Measurements from ENCODE around the gene KCNK13.
"Not testable (repeated sequence)": the region's sequence is repeated elsewhere in the genome, so short reads cannot be mapped to it uniquely, and the experiment has no call there.

KCNK13 gene

DNA sequence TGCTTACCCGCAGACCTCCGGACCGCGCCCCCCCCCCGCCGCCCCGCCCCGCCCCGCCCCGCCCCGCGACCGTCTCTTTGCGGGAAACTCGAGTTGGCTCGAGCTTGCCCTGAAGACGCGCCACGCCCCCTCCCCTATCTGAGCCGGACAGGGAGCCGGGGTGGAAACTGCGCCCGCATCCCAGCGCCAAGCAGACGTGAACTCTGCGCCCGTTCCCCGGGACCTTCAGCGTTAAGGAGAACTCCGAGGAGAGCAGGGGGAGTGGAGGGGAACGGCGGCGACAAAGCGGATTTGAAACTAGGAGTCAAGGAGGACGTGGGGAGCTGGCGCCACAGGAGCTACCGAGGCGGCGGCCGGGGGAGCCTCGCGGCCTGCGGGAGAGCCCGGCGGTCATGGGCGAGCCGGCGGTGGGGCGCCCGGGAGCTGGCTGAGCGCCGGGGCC, at the start of gene KCNK13:
Gene KCNK13 (plus strand): TSS at position 310 of the 442 bp plus-strand sequence. CDS start 212 bp downstream, outside the sequence.
- H3K4me1 ChIP-seq (ENCODE audit: control insufficient read depth in 1 of 2, insufficient read depth in 1 of 2, low read depth in 1 of 2, low read length in 1 of 2) = peaks cover 17 to 28% of the 10 kb centered on the region in 2 experiments
- TF ChIP-seq, protein P1, sequence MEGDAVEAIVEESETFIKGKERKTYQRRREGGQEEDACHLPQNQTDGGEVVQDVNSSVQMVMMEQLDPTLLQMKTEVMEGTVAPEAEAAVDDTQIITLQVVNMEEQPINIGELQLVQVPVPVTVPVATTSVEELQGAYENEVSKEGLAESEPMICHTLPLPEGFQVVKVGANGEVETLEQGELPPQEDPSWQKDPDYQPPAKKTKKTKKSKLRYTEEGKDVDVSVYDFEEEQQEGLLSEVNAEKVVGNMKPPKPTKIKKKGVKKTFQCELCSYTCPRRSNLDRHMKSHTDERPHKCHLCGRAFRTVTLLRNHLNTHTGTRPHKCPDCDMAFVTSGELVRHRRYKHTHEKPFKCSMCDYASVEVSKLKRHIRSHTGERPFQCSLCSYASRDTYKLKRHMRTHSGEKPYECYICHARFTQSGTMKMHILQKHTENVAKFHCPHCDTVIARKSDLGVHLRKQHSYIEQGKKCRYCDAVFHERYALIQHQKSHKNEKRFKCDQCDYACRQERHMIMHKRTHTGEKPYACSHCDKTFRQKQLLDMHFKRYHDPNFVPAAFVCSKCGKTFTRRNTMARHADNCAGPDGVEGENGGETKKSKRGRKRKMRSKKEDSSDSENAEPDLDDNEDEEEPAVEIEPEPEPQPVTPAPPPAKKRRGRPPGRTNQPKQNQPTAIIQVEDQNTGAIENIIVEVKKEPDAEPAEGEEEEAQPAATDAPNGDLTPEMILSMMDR (IDR thresholded peaks at IDR 0.05) = no peak
- no peaks in the 10 kb centered on the region for H3K9me3 ChIP-seq
- peaks cover 100% of the 10 kb centered on the region for H3K27me3 ChIP-seq
- no peak within 1 kb of the TSS for H3K27ac ChIP-seq
- H3K36me3 ChIP-seq = no peaks in the 10 kb centered on the region
- peak within 1 kb of the TSS; percentile 12 to 46 for H3K4me3 ChIP-seq (ENCODE audit: low read depth in 1 of 2, low read length in 1 of 2)

DNA sequence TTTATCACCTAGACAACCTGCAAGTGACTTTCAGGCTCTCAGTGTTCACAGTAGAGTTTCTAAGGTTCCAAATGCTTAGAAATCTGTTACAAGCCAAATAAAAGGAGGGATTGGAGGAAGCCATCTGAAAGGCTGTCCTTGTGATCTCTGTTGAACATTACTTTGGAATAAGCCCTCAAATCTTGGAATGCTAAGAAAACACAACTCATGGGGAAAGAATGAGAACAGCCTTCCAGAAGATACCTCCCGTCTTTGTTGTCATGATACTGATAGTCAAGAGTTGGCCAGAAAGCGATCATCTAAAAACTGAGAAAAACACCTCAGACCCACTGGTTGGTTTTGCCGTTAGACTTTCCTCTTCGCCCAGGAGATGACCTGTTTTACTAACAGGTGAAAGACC, 44.4 kb upstream of the KCNK13 start:
- H3K27ac ChIP-seq = no peak overlapping the region
- no peaks in the 10 kb centered on the region for H3K27me3 ChIP-seq
- TF ChIP-seq, protein P1 (IDR thresholded peaks at IDR 0.05) = no peak
- no peak overlapping the region for H3K4me3 ChIP-seq (ENCODE audit: low read depth in 1 of 2, low read length in 1 of 2)
- no peaks in the 10 kb centered on the region for H3K4me1 ChIP-seq (ENCODE audit: control insufficient read depth in 1 of 2, insufficient read depth in 1 of 2, low read depth in 1 of 2, low read length in 1 of 2)
- peaks cover 83% of the 10 kb centered on the region for H3K36me3 ChIP-seq
- H3K9me3 ChIP-seq = no peaks in the 10 kb centered on the region

DNA sequence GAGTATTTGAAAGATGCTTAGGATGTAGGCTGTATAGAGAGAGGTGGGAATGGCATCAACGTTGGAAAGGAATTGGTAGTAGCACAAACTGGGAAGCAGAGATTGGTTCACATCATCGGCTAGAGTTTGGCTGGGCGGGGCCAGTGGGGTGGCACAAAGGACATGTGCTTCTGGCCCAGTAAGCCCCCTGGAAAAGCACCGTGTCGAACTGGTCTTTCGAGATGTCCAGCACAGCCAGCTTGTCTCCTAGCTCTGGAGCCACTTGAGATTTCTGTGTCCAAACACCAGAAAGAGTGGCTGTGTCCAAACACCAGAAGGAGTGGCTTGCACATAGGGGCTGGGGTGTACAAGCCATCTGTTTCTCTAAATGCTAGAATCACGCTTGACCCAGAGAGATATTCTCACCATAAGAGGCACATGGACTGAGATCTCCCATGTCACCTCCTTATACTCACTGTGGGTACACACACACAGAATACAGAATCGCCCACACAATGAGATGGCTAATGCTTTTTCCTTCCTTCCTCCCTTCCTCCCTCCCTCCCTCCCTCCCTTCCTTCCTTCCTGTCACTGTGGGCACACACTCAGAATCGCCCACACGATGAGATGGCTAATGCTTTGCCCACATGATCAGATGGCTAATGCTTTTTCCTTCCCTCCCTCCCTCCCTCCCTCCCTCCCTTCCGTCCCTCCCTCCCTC, 41.8 kb upstream of the KCNK13 start:
- Histone ChIP-seq H3K9me3 (no peaks in the 10 kb centered on the region), H3K27ac (no peak overlapping the region), H3K4me1 (ENCODE audit: control insufficient read depth in 1 of 2, insufficient read depth in 1 of 2, low read depth in 1 of 2, low read length in 1 of 2) (no peaks in the 10 kb centered on the region), H3K27me3 (no peaks in the 10 kb centered on the region), H3K4me3 (ENCODE audit: low read depth in 1 of 2, low read length in 1 of 2) (no peak overlapping the region), H3K36me3 (peaks cover 88% of the 10 kb centered on the region)
- TF ChIP-seq, protein P1 (IDR thresholded peaks at IDR 0.05) = no peak

DNA sequence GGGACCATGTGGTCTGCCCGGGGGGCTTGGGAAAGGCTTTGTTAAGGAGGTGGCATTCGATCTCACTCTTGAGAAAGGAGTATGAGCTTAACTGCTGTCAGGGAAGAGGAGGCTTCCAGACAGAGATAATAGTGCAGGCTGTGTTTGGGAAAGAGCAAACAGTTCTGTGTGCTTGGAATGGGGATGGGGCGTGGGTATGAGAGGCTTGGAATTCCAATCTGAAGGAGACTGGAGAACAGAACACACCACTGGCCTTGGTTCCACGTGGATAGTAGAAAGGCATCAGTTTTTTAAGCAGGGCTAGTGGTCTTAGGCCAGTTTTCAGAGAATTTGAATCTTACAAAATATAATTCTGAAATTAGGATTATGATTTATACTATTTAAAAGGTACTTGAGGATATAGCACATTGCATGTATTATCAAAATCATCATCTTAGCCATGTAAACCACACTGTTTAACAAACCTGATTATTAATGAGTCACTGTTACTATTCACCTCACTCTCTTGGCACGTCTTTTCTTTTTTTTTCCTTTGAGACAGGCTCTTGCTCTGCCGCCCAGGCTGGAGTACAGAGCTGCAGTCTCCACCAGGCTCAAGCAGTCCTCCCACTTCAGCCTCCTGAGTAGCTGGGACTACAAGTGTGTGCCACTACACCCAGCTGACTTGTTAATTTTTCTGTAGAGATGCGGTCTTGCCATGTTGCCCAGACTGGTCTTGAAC, 38.5 kb upstream of the KCNK13 start:
- TF ChIP-seq, protein P1 (IDR thresholded peaks at IDR 0.05) = no peak

DNA sequence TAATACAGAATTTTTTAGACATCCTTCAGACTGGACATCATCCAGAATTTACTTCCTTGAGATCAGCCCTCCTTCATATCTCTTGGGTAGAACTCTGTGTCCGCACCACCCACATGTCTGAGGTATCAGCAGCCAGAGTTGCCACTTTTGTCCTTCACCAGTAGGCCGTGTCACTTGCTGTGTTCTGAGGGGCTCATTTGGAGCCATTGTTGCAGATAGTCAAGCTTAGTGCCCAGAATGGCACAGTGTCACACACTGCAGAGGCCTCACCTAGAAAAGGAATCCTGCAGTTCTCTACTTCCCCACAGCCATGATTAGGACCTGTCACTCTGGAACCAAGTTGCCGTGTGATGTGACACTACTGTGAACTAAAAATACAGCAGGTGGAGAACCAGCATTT, 36.9 kb upstream of the KCNK13 start:
- TF ChIP-seq, protein P1 (IDR thresholded peaks at IDR 0.05) = no peak
- H3K36me3 ChIP-seq = peaks cover 75% of the 10 kb centered on the region
- H3K27me3 ChIP-seq = no peaks in the 10 kb centered on the region
- no peak overlapping the region for H3K4me3 ChIP-seq (ENCODE audit: low read depth in 1 of 2, low read length in 1 of 2)
- H3K27ac ChIP-seq = no peak overlapping the region
- no peaks in the 10 kb centered on the region for H3K4me1 ChIP-seq (ENCODE audit: control insufficient read depth in 1 of 2, insufficient read depth in 1 of 2, low read depth in 1 of 2, low read length in 1 of 2)
- H3K9me3 ChIP-seq = no peaks in the 10 kb centered on the region

More for the DNA sequence above, 38.5 kb upstream of the KCNK13 start:
- H3K27ac ChIP-seq = no peak overlapping the region
- H3K36me3 ChIP-seq = peaks cover 77% of the 10 kb centered on the region
- H3K4me1 ChIP-seq (ENCODE audit: control insufficient read depth in 1 of 2, insufficient read depth in 1 of 2, low read depth in 1 of 2, low read length in 1 of 2) = no peaks in the 10 kb centered on the region
- no peaks in the 10 kb centered on the region for H3K27me3 ChIP-seq
- no peaks in the 10 kb centered on the region for H3K9me3 ChIP-seq
- H3K4me3 ChIP-seq (ENCODE audit: low read depth in 1 of 2, low read length in 1 of 2) = no peak overlapping the region

DNA sequence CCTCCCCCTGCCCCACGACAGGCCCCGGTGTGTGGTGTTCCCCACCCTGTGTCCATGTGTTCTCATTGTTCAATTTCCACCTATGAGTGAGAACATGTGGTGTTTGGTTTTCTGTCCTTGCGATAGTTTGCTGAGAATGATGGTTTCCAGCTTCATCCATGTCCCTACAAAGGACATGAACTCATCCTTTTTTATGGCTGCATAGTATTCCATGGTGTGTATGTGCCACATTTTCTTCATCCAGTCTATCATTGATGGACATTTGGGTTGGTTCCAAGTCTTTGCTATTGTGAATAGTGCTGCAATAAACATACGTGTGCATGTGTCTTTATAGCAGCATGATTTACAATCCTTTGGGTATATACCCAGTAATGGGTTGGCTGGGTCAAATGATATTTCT, 35.2 kb upstream of the KCNK13 start:
- not testable (repeated sequence) for H3K4me3 ChIP-seq (ENCODE audit: low read depth in 1 of 2, low read length in 1 of 2); H3K4me1 ChIP-seq (ENCODE audit: control insufficient read depth in 1 of 2, insufficient read depth in 1 of 2, low read depth in 1 of 2, low read length in 1 of 2); H3K27me3 ChIP-seq; H3K9me3 ChIP-seq; H3K27ac ChIP-seq
- peaks cover 74% of the 10 kb centered on the region for H3K36me3 ChIP-seq
